ENCODE data around the gene NEURL4. TPM values are rescaled to one million over a fixed set of nuclear protein-coding genes. Genes with fewer than 3 reads are reported as not detected.
A peak's percentile ranks its signal among the peaks of the same experiment; 100 is the strongest.

The NEURL4 gene
- total RNA-seq, 1 donor from 2014 or later = 56.7 TPM

GRCh38 chr17:7284911-7285310 is 44.2 kb downstream of the NEURL4 start:
- Mint-ChIP-seq H3K4me3 (no peak overlapping the region), H3K27ac (no peak overlapping the region), H3K9me3 (no peaks in the 10 kb centered on the region), H3K27me3 (ENCODE audit: low read depth) (peaks cover 40% of the 10 kb centered on the region), H3K36me3 (no peaks in the 10 kb centered on the region), H3K4me1 (peaks cover 15% of the 10 kb centered on the region)
- TF ChIP-seq CTCF (IDR thresholded peaks at IDR 0.05; ENCODE audit: unreplicated experiment) = no peak
- no peak for DNase-seq (ENCODE audit: low spot score in 2 of 2, unreplicated experiment in 2 of 2)

- no peaks in the 10 kb centered on the region for H3K9me3 Mint-ChIP-seq
- H3K27me3 Mint-ChIP-seq (ENCODE audit: low read depth) = peaks cover 39% of the 10 kb centered on the region
- H3K27ac Mint-ChIP-seq = no peak overlapping the region
- TF ChIP-seq CTCF (IDR thresholded peaks at IDR 0.05; ENCODE audit: unreplicated experiment) = no peak
- H3K4me3 Mint-ChIP-seq = no peak overlapping the region
- no peak for DNase-seq (ENCODE audit: low spot score in 2 of 2, unreplicated experiment in 2 of 2)
- peaks cover 15% of the 10 kb centered on the region for H3K4me1 Mint-ChIP-seq
- no peaks in the 10 kb centered on the region for H3K36me3 Mint-ChIP-seq
Observed at GRCh38 chr17:7283471-7284216, 45.5 kb downstream of the NEURL4 start.

- TF ChIP-seq CTCF (IDR thresholded peaks at IDR 0.05; ENCODE audit: unreplicated experiment) = no peak
- Mint-ChIP-seq H3K27ac (no peak overlapping the region), H3K4me3 (peak overlapping the region; percentile 73), H3K27me3 (ENCODE audit: low read depth) (peaks cover 31% of the 10 kb centered on the region), H3K4me1 (peaks cover 15% of the 10 kb centered on the region), H3K36me3 (no peaks in the 10 kb centered on the region), H3K9me3 (no peaks in the 10 kb centered on the region)
- DNase-seq (ENCODE audit: low spot score in 2 of 2, unreplicated experiment in 2 of 2) = no peak
Observed at GRCh38 chr17:7282752-7283321, 46.3 kb downstream of the NEURL4 start.

- DNase-seq (ENCODE audit: low spot score in 2 of 2, unreplicated experiment in 2 of 2) = no peak
- Mint-ChIP-seq H3K27ac (no peak overlapping the region), H3K27me3 (ENCODE audit: low read depth) (peaks cover 28% of the 10 kb centered on the region), H3K36me3 (no peaks in the 10 kb centered on the region), H3K4me1 (peaks cover 15% of the 10 kb centered on the region), H3K4me3 (peak overlapping the region; percentile 73), H3K9me3 (no peaks in the 10 kb centered on the region)
- TF ChIP-seq CTCF (IDR thresholded peaks at IDR 0.05; ENCODE audit: unreplicated experiment) = no peak
Observed at GRCh38 chr17:7281953-7282751, 47.0 kb downstream of the NEURL4 start.

GRCh38 chr17:7281074-7281952 is 47.8 kb downstream of the NEURL4 start, which contains the start of gene SLC2A4:
Gene SLC2A4, plus strand, starts transcription at chr17:7281718. Its CDS starts 217 bp downstream, at chr17:7281935.
- Mint-ChIP-seq H3K36me3 (no peaks in the 10 kb centered on the region), H3K9me3 (no peaks in the 10 kb centered on the region), H3K27ac (peak within 1 kb of the TSS; percentile 75), H3K27me3 (ENCODE audit: low read depth) (peaks cover 25% of the 10 kb centered on the region), H3K4me1 (peaks cover 15% of the 10 kb centered on the region), H3K4me3 (peak within 1 kb of the TSS; percentile 73)
- DNase-seq (ENCODE audit: low spot score in 2 of 2, unreplicated experiment in 2 of 2) = peak; percentile 90 to 95
- no peak for TF ChIP-seq CTCF (IDR thresholded peaks at IDR 0.05; ENCODE audit: unreplicated experiment)
